Spleen (tissue), 11 donors: ENCODE data around the gene DOCK1. TPM values are rescaled to one million over a fixed set of nuclear protein-coding genes. Genes with fewer than 3 reads are reported as not detected.

Source experiments
- DNase-seq: peaks from one replicate; pipeline ENCODE4 v3.0.0-alpha.2; 2020
- H3K27ac ChIP-seq, 8 donors: fragments of 200-600 bp; sonication (generic) in 7 of 8; 1 replicate in 4 of 8; 2 replicates in 4 of 8; pipeline versions ENCODE4 v1.5.0 to v1.8.0; 2016 to 2021; ENCODE audit warnings: inconsistent platforms in 4 of 8, mild to moderate bottlenecking in 4 of 8, moderate library complexity in 1 of 8
- H3K27me3 ChIP-seq, 7 donors: fragments of 200-600 bp; sonication (generic) in 6 of 7; replicated peaks in 1 of 7; 1 replicate in 4 of 7; 2 replicates in 3 of 7; pipeline versions ENCODE4 v1.5.0 to v1.8.0; 2016 to 2021; ENCODE audit warnings: inconsistent platforms in 3 of 7, mild to moderate bottlenecking in 1 of 7
- H3K36me3 ChIP-seq, 6 donors: fragments of 200-600 bp; sonication (generic) in 5 of 6; 1 replicate in 4 of 6; 2 replicates in 2 of 6; pipeline versions ENCODE4 v1.5.0 to v1.8.0; 2016 to 2021; ENCODE audit warnings: inconsistent platforms in 2 of 6
- H3K4me1 ChIP-seq, 6 donors: fragments of 200-600 bp; sonication (generic) in 5 of 6; 1 replicate in 3 of 6; 2 replicates in 3 of 6; pipeline versions ENCODE4 v1.5.0 to v1.8.0; 2016 to 2021; ENCODE audit warnings: inconsistent platforms in 3 of 6
- H3K4me3 ChIP-seq, 8 donors: fragments of 200-600 bp; sonication (generic) in 7 of 8; 1 replicate in 4 of 8; 2 replicates in 4 of 8; pipeline versions ENCODE4 v1.5.0 to v1.8.0; 2016 to 2021; ENCODE audit warnings: inconsistent platforms in 4 of 8, mild to moderate bottlenecking in 4 of 8, moderate library complexity in 2 of 8
- H3K9me3 ChIP-seq, 8 donors: fragments of 200-600 bp; sonication (generic) in 7 of 8; 1 replicate in 4 of 8; 2 replicates in 4 of 8; pipeline versions ENCODE4 v1.5.0 to v1.8.0; 2016 to 2021; ENCODE audit warnings: inconsistent platforms in 4 of 8
- CTCF ChIP-seq, 11 experiments: fragments of 200-600 bp in 7 of 11; fragments of 450-650 bp in 4 of 11; sonication (generic) in 4 of 11; IDR thresholded peaks in 8 of 11; conservative IDR thresholded peaks in 3 of 11; 1 replicate in 7 of 11; 2 replicates in 4 of 11; pipeline versions ENCODE4 v1.4.0 to v1.8.0; 2016 to 2021; ENCODE audit warnings: antibody characterized with exemption in 11 of 11, inconsistent platforms in 4 of 11, mild to moderate bottlenecking in 1 of 11
- POLR2A ChIP-seq, 3 donors: fragments of 450-650 bp; IDR thresholded peaks; one replicate each; pipeline ENCODE4 v1.5.1; 2017; ENCODE audit warnings: antibody characterized with exemption in 3 of 3, mild to moderate bottlenecking in 1 of 3
- POLR2AphosphoS5 ChIP-seq, 3 donors: sonication (generic); formaldehyde crosslinking; IDR thresholded peaks; one replicate each; pipeline ENCODE4 v1.5.1; 2017; ENCODE audit warnings: antibody characterized with exemption in 3 of 3
- WGBS, 5 donors: extraction: QIAGEN DNeasy Blood & Tissue Kit in 3 of 5; methylation state at CpG; one replicate each; pipeline versions ENCODE4 v1.1.5 to v1.1.7; 2013 to 2018; 5-methylcytosine and 5-hydroxymethylcytosine counted together
- intact Hi-C: fragments of 100-400 bp; cut with DNase I; formaldehyde crosslinking; loops from one replicate; pipeline ENCODE4 v1.15.0; 2023; ENCODE audit warnings: low total_unique reads
- polyA plus RNA-seq, 3 donors: library from polyadenylated mRNA; stranded (reverse); fragments of 200-250 nt; gene quantifications; one replicate each; pipeline ENCODE4 v1.2.1, GENCODE V29; 2013
- total RNA-seq, 7 donors: library from RNA; depleted of rRNA in 3 of 7; stranded (reverse); fragments of >200 nt in 3 of 7; fragmentation: NEBNext Ultra II Directional in 4 of 7; extraction: Animal tissue kit (Norgen Biotek cat#: 25700) in 4 of 7; gene quantifications; one replicate each; pipeline versions ENCODE4 v1.1.0 to v1.2.1, GENCODE V29; 2016 to 2021
- donor health status: healthy with polysubstance abuse.
- donor health status: DM: no; HTN: no; CAD: no; lungs with moderate emphysema.
- donor health status: DM: no; HTN: no; CAD: no.
- donor health status: Bipolar disorder and iron deficiency.
- donor health status: healthy.
- donor health status: DM: no; HTN: no; CAD: no.
- donor health status: DM: yes; HTN: yes; CAD: no.

DOCK1 gene
- total and polyA plus RNA-seq, 10 donors = 2.2 to 40.5 (median 25.1) TPM

GRCh38 chr10:127150136-127150535 lies 244.9 kb downstream of the DOCK1 start:
- Histone ChIP-seq H3K27ac (no peak overlapping the region), H3K27me3 (no peaks in the 10 kb centered on the region), H3K9me3 (no peaks in the 10 kb centered on the region), H3K4me3 (no peak overlapping the region), H3K4me1 (no peaks in the 10 kb centered on the region), H3K36me3 (no peaks in the 10 kb centered on the region)
- 89 to 99% (median 95%) methylated on average over 5 of the region's 5 CpGs for WGBS, 5 donors
- intact Hi-C loops = no loop called here
- DNase-seq = no peak
- no peak for TF ChIP-seq POLR2A (IDR thresholded peaks at IDR 0.05)
- no peak for TF ChIP-seq CTCF (IDR thresholded peaks at IDR 0.05 in 8 of 11, conservative IDR thresholded peaks at IDR 0.05 in 3 of 11)
- no peak for TF ChIP-seq POLR2AphosphoS5 (IDR thresholded peaks at IDR 0.05)

GRCh38 chr10:127151541-127151940 lies 246.3 kb downstream of the DOCK1 start:
- H3K27me3 ChIP-seq = no peaks in the 10 kb centered on the region
- no peaks in the 10 kb centered on the region for H3K9me3 ChIP-seq
- H3K36me3 ChIP-seq = no peaks in the 10 kb centered on the region
- intact Hi-C loops = no loop called here
- WGBS, 5 donors = 84 to 93% (median 90%) methylated on average over 10 of the region's 10 CpGs
- H3K4me1 ChIP-seq = no peaks in the 10 kb centered on the region
- no peak for DNase-seq
- TF ChIP-seq POLR2AphosphoS5 (IDR thresholded peaks at IDR 0.05) = no peak
- TF ChIP-seq CTCF (IDR thresholded peaks at IDR 0.05 in 8 of 11, conservative IDR thresholded peaks at IDR 0.05 in 3 of 11) = no peak
- TF ChIP-seq POLR2A (IDR thresholded peaks at IDR 0.05) = no peak
- H3K27ac ChIP-seq = no peak overlapping the region
- no peak overlapping the region for H3K4me3 ChIP-seq

GRCh38 chr10:127151981-127152699 lies 246.9 kb downstream of the DOCK1 start:
- DNase-seq = no peak
- H3K4me3 ChIP-seq = no peak overlapping the region
- H3K9me3 ChIP-seq = no peaks in the 10 kb centered on the region
- no peaks in the 10 kb centered on the region for H3K27me3 ChIP-seq
- no peak for TF ChIP-seq POLR2A (IDR thresholded peaks at IDR 0.05)
- TF ChIP-seq POLR2AphosphoS5 (IDR thresholded peaks at IDR 0.05) = no peak
- no peak for TF ChIP-seq CTCF (IDR thresholded peaks at IDR 0.05 in 8 of 11, conservative IDR thresholded peaks at IDR 0.05 in 3 of 11)
- intact Hi-C loops = no loop called here
- H3K36me3 ChIP-seq = no peaks in the 10 kb centered on the region
- no peaks in the 10 kb centered on the region for H3K4me1 ChIP-seq
- no peak overlapping the region for H3K27ac ChIP-seq
- 80 to 92% (median 90%) methylated on average over 9 of the region's 9 CpGs for WGBS, 5 donors

GRCh38 chr10:127153181-127153580 lies 248.0 kb downstream of the DOCK1 start:
- intact Hi-C loops = no loop called here
- no peak overlapping the region for H3K4me3 ChIP-seq
- TF ChIP-seq POLR2AphosphoS5 (IDR thresholded peaks at IDR 0.05) = no peak
- TF ChIP-seq CTCF (IDR thresholded peaks at IDR 0.05 in 8 of 11, conservative IDR thresholded peaks at IDR 0.05 in 3 of 11) = no peak
- TF ChIP-seq POLR2A (IDR thresholded peaks at IDR 0.05) = no peak
- no peaks in the 10 kb centered on the region for H3K9me3 ChIP-seq
- no peak overlapping the region for H3K27ac ChIP-seq
- no peaks in the 10 kb centered on the region for H3K36me3 ChIP-seq
- H3K27me3 ChIP-seq = no peaks in the 10 kb centered on the region
- H3K4me1 ChIP-seq = no peaks in the 10 kb centered on the region
- 59 to 81% (median 77%) methylated on average over 4 of the region's 4 CpGs for WGBS, 5 donors
- no peak for DNase-seq
